Muscle layer of duodenum (tissue), 2 donors: ENCODE measurements around the gene SLC13A2.

ENCODE experiments used
- H3K27ac ChIP-seq: one replicate; pipeline ENCODE4 v1.7.0; 2013; ENCODE audit warnings: mild to moderate bottlenecking, low read length
- H3K27me3 ChIP-seq: one replicate; pipeline ENCODE4 v1.7.0; 2013; ENCODE audit warnings: low read depth, mild to moderate bottlenecking, control low read depth, low read length
- H3K36me3 ChIP-seq, 2 donors: one replicate each; pipeline ENCODE4 v1.7.0; 2013; ENCODE audit warnings: low read length in 2 of 2, control low read depth in 1 of 2, mild to moderate bottlenecking in 1 of 2; ENCODE audit not compliant: insufficient read depth in 2 of 2, control insufficient read depth in 1 of 2
- H3K4me1 ChIP-seq, 2 donors: one replicate each; pipeline ENCODE4 v1.7.0; 2013; ENCODE audit warnings: low read length in 2 of 2, mild to moderate bottlenecking in 2 of 2, control low read depth in 1 of 2, moderate library complexity in 1 of 2; ENCODE audit not compliant: insufficient read depth in 2 of 2, control insufficient read depth in 1 of 2
- H3K4me3 ChIP-seq, 2 donors: one replicate each; pipeline ENCODE4 v1.7.0; 2013; ENCODE audit warnings: low read length in 2 of 2, low read depth in 1 of 2, mild to moderate bottlenecking in 1 of 2
- H3K9me3 ChIP-seq, 2 donors: one replicate each; pipeline ENCODE4 v1.7.0; 2013; ENCODE audit warnings: low read length in 2 of 2, control low read depth in 1 of 2, mild to moderate bottlenecking in 1 of 2; ENCODE audit not compliant: control insufficient read depth in 1 of 2
- donor health status: healthy.

The SLC13A2 gene

GRCh38 chr17:28471531-28472342 lies 1.7 kb upstream of the SLC13A2 start:
- Histone ChIP-seq H3K4me1 (peaks cover 0 to 6% of the 10 kb centered on the region in 2 donors), H3K36me3 (no peaks in the 10 kb centered on the region), H3K4me3 (no peak overlapping the region), H3K9me3 (no peaks in the 10 kb centered on the region), H3K27ac (no peak overlapping the region), H3K27me3 (no peaks in the 10 kb centered on the region)

GRCh38 chr17:28472871-28473497 lies 460 bp upstream of the SLC13A2 start:
- Histone ChIP-seq H3K27ac (no peak overlapping the region), H3K36me3 (no peaks in the 10 kb centered on the region), H3K4me3 (no peak overlapping the region), H3K9me3 (no peaks in the 10 kb centered on the region), H3K4me1 (peaks cover 0 to 6% of the 10 kb centered on the region in 2 donors), H3K27me3 (no peaks in the 10 kb centered on the region)

DNA sequence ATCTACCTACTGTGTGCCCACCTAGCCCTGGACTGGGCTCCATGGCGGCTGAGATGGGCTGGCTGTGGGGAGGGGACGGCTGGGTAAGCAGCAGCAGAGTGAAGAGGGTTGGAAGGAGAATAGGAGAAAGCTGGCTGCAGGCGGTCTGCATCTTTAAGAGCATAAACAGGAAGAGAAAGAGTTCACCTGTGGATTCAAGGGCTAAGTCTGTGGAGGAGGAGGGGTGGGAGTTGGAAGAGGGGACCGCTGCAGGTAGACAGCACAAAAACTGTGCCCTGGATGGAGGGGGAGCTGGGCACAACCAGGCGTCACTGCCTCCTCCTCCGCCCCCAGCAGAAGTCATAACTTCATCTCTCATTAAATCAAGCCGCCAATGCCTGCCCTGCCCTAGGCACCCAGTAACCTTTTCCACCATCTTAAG lies 677 bp downstream of the SLC13A2 start:
- H3K4me1 ChIP-seq = peaks cover 0 to 6% of the 10 kb centered on the region in 2 donors
- H3K36me3 ChIP-seq = no peaks in the 10 kb centered on the region
- no peaks in the 10 kb centered on the region for H3K27me3 ChIP-seq
- no peaks in the 10 kb centered on the region for H3K9me3 ChIP-seq
- H3K27ac ChIP-seq = peak overlapping the region; percentile 39
- peak overlapping the region in 1 of 2 donors; percentile 56 for H3K4me3 ChIP-seq

DNA sequence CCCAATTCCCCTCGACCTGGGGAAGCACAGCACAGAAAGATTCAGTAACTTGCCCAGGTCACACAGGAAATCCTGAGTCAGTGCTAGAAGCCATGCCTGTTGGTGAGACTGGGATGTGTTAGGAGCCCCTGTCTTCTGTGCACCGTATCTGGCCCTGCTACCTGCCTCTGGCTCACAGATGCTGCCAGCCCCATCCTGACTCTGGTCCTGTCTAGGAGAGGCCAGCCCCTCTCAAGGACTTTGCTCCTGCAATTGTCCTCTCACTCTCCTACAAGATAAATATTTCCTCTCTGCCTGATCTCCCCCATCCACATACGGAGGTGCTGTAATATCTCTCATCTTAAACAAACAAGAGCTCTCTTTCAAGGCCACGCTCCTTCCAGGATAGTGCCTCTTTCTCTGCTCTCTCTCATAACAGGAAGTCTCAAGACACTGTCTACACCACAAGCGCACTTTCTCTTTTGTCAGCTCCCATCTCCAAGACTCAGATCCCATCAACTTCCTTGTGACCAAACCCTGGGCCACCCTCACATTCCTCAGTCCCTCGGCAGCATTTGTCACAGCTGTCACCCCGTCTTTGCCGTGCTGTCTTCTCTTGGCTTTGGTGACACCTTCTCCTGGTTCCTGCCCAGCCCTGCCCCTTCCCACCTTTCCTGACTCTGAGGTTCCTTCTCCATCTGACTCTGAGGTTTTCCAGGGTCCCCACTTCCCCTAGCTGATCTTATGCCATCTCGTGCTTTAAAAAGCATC lies 1.9 kb downstream of the SLC13A2 start:
- Histone ChIP-seq H3K4me3 (peak overlapping the region in 1 of 2 donors; percentile 56), H3K27ac (peak overlapping the region; percentile 49), H3K9me3 (no peaks in the 10 kb centered on the region)

DNA sequence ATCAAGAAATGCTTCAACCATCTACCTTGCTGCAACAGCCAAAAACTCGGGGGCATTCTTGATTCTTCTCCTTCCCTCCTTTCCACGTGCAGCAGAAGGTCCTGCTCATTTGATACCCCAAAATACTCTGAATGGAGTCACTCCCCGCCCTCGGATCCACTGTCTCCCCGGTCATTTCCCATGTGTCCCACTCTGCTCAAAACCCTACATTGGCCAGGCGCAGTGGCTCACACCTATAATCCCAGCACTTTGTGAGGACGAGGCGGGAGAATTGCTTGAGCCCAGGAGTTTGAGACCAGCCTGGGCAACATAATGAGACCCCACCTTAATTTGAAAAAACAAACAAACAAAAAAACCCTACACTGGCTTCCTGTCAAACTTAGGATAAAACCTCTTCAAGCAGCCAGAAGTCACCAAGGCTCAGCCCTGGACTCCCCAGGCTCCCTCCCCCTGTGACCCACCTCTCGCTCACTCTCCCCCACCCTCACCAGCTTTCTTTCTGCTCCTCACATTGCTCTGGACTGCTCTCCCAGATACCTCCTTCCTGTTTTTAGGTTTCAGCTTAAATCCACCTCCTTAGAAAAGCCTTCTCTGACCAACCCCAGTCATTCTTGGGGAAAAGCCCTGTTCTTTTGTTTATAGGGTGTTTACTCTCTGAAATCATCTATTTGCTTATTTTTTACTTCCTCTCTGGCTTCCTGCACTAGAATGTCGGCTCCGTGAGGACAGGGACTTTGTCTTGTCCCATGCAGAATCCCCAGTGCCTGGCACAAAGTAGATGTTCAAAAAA lies 2.8 kb downstream of the SLC13A2 start:
- no peaks in the 10 kb centered on the region for H3K27me3 ChIP-seq
- no peak overlapping the region for H3K4me3 ChIP-seq
- no peaks in the 10 kb centered on the region for H3K9me3 ChIP-seq
- H3K27ac ChIP-seq = no peak overlapping the region
- H3K36me3 ChIP-seq = no peaks in the 10 kb centered on the region
- H3K4me1 ChIP-seq = peaks cover 0 to 6% of the 10 kb centered on the region in 2 donors

More for the DNA sequence above, 1.9 kb downstream of the SLC13A2 start:
- Histone ChIP-seq H3K27me3 (no peaks in the 10 kb centered on the region), H3K36me3 (no peaks in the 10 kb centered on the region), H3K4me1 (peaks cover 0 to 6% of the 10 kb centered on the region in 2 donors)

- H3K9me3 ChIP-seq = no peaks in the 10 kb centered on the region
- H3K4me1 ChIP-seq = peaks cover 0 to 6% of the 10 kb centered on the region in 2 donors
- H3K27me3 ChIP-seq = no peaks in the 10 kb centered on the region
- H3K36me3 ChIP-seq = no peaks in the 10 kb centered on the region
- H3K4me3 ChIP-seq = no peak overlapping the region
- no peak overlapping the region for H3K27ac ChIP-seq
These were observed 4.5 kb downstream of the SLC13A2 start for GRCh38 chr17:28477928-28478327.

GRCh38 chr17:28478712-28479615 lies 5.5 kb downstream of the SLC13A2 start:
- peaks cover 0 to 6% of the 10 kb centered on the region in 2 donors for H3K4me1 ChIP-seq
- H3K9me3 ChIP-seq = no peaks in the 10 kb centered on the region
- H3K4me3 ChIP-seq = no peak overlapping the region
- no peaks in the 10 kb centered on the region for H3K27me3 ChIP-seq
- no peaks in the 10 kb centered on the region for H3K36me3 ChIP-seq
- no peak overlapping the region for H3K27ac ChIP-seq

- Histone ChIP-seq H3K27me3 (no peaks in the 10 kb centered on the region), H3K27ac (peak overlapping the region; percentile 48), H3K4me3 (no peak overlapping the region), H3K9me3 (no peaks in the 10 kb centered on the region), H3K4me1 (peaks cover 0 to 4% of the 10 kb centered on the region in 2 donors), H3K36me3 (no peaks in the 10 kb centered on the region)
These were observed 6.8 kb downstream of the SLC13A2 start for GRCh38 chr17:28480278-28480677.

GRCh38 chr17:28480799-28481571 lies 7.5 kb downstream of the SLC13A2 start:
- H3K36me3 ChIP-seq = no peaks in the 10 kb centered on the region
- H3K9me3 ChIP-seq = no peaks in the 10 kb centered on the region
- no peak overlapping the region for H3K4me3 ChIP-seq
- H3K27ac ChIP-seq = peak overlapping the region; percentile 48
- H3K27me3 ChIP-seq = no peaks in the 10 kb centered on the region
- no peaks in the 10 kb centered on the region for H3K4me1 ChIP-seq
